HepG2 (cell line): ENCODE results near the gene KIF24. TPM values are rescaled to one million over a fixed set of nuclear protein-coding genes. Genes with fewer than 3 reads are reported as not detected.

Experiments used
- AGO2 ChIP-seq: fragments of 200-400 bp; formaldehyde crosslinking; optimal IDR thresholded peaks from 2 replicates; pipeline ENCODE3; 2017; ENCODE audit warnings: mild to moderate bottlenecking, low read depth, low read length, moderate library complexity
- CREBL2 ChIP-seq: sonication (generic); formaldehyde crosslinking; IDR thresholded peaks from 2 replicates; pipeline ENCODE4 v1.8.1; 2023; ENCODE audit warnings: missing genetic modification reagents, mild to moderate bottlenecking, borderline replicate concordance
- DPF2 ChIP-seq: sonication (generic); formaldehyde crosslinking; IDR thresholded peaks from 2 replicates; pipeline ENCODE4 v1.4.0; 2020; ENCODE audit warnings: mild to moderate bottlenecking, low read depth, missing genetic modification reagents, borderline replicate concordance
- GMEB1 ChIP-seq: sonication (generic); formaldehyde crosslinking; IDR thresholded peaks from 2 replicates; pipeline ENCODE4 v1.5.1; 2020; ENCODE audit warnings: missing genetic modification reagents, mild to moderate bottlenecking, borderline replicate concordance
- HNRNPK ChIP-seq: fragments of 200-400 bp; formaldehyde crosslinking; IDR thresholded peaks from 2 replicates; pipeline ENCODE4 v1.6.1; 2018; ENCODE audit warnings: low read length, low read depth, moderate library complexity, mild to moderate bottlenecking; ENCODE audit not compliant: poor library complexity, severe bottlenecking
- KDM6A ChIP-seq: IDR thresholded peaks from 2 replicates; pipeline ENCODE4 v1.6.1; 2016; ENCODE audit warnings: low read depth
- NR2C2 ChIP-seq: sonication (generic); formaldehyde crosslinking; IDR thresholded peaks from 2 replicates; pipeline ENCODE4 v1.4.0; 2020; ENCODE audit warnings: missing genetic modification reagents, mild to moderate bottlenecking, moderate library complexity, borderline replicate concordance
- YY1 ChIP-seq: IDR thresholded peaks from 2 replicates; pipeline ENCODE4 v1.6.1; 2011; ENCODE audit warnings: low read length, low read depth, moderate library complexity, mild to moderate bottlenecking; ENCODE audit not compliant: insufficient read depth, insufficient replicate concordance
- ZC3H13 ChIP-seq: sonication (generic); formaldehyde crosslinking; IDR thresholded peaks from 2 replicates; pipeline ENCODE4 v1.8.1; 2023; ENCODE audit warnings: mild to moderate bottlenecking, missing genetic modification reagents, moderate library complexity
- ZEB1 ChIP-seq: IDR thresholded peaks from 2 replicates; pipeline ENCODE4 v1.6.1; 2012; ENCODE audit warnings: mild to moderate bottlenecking, low read depth, inconsistent platforms; ENCODE audit not compliant: insufficient replicate concordance
- ZFY ChIP-seq: sonication (generic); formaldehyde crosslinking; IDR thresholded peaks from 2 replicates; pipeline ENCODE4 v1.4.0; 2020; ENCODE audit warnings: missing genetic modification reagents
- ZHX2 ChIP-seq, 2 experiments: sonication (generic) in 1 of 2; formaldehyde crosslinking in 1 of 2; IDR thresholded peaks; 2 replicates each; pipeline versions ENCODE4 v1.6.1 to v1.9.0; 2014 to 2022; ENCODE audit warnings: antibody characterized with exemption in 1 of 2, borderline replicate concordance in 1 of 2, inconsistent platforms in 1 of 2, low read depth in 1 of 2, missing genetic modification reagents in 1 of 2
- ZNF639 ChIP-seq: conservative IDR thresholded peaks from 2 replicates; pipeline ENCODE4 v1.6.1; 2018; ENCODE audit warnings: missing genetic modification reagents
- ZSCAN25 ChIP-seq: sonication (generic); formaldehyde crosslinking; IDR thresholded peaks from 2 replicates; pipeline ENCODE4 v1.8.0; 2022; ENCODE audit warnings: mild to moderate bottlenecking, missing genetic modification reagents
- polyA plus RNA-seq, 8 experiments: library from polyadenylated mRNA; depleted of rRNA in 3 of 8; stranded (reverse) in 7 of 8; unstranded in 1 of 8; fragments of >200 nt; fragmentation: Illumina TruSeq in 4 of 8; extraction: Trizol in 4 of 8; gene quantifications; 2 replicates each; pipeline versions ENCODE4 v1.2.1 to v1.2.3, GENCODE V29; 2011 to 2016; ENCODE audit warnings: low read depth in 4 of 8, missing spikeins in 1 of 8, mixed read lengths in 1 of 8; ENCODE audit not compliant: insufficient read depth in 1 of 8
- total RNA-seq, 5 experiments: library from RNA; depleted of rRNA; stranded (reverse); fragments of >200 nt; fragmentation: Illumina TruSeq; extraction: Trizol; gene quantifications; 2 replicates each; pipeline ENCODE4 v1.2.3, GENCODE V29; 2016; ENCODE audit warnings: low read depth in 1 of 5

Gene KIF24
- total and polyA plus RNA-seq, 2 of the 13 experiments (the other 11 are each of a cell fraction or from before 2014, with no cell fraction given), result 1.1 to 3.0 TPM

GRCh38 chr9:34328987-34329832 is at the start of gene KIF24, which contains the start of gene NUDT2 (continued):
- TF ChIP-seq ZNF639 (peak; percentile 20; the same call in 1 of the 2 replicates), ZFY (CRISPR knock-in tag) (peak; percentile 95), ZSCAN25 (no peak), DPF2 (CRISPR knock-in tag) (no peak), NR2C2 (CRISPR knock-in tag) (peak; percentile 39; the same call in 1 of the 2 replicates), GMEB1 (CRISPR knock-in tag) (peak; percentile 91), ZEB1 (no peak), AGO2 (no peak), KDM6A (CRISPR knock-in tag) (no peak), ZC3H13 (CRISPR knock-in tag) (no peak), ZHX2 (IDR thresholded peaks at IDR 0.05; ENCODE audit: low read depth) (no peak; the same call in 1 of the 2 replicates), ZHX2 (CRISPR knock-in tag; IDR thresholded peaks at IDR 0.05; ENCODE audit: borderline replicate concordance) (0 out of 2 replicates have a peak, but pooled peaks have one; percentile 12), YY1 (peak; percentile 50), CREBL2 (no peak), HNRNPK (no peak)
